HepG2 (cell line): ENCODE data around the gene ZWILCH. TPM values are rescaled to one million over a fixed set of nuclear protein-coding genes. Genes with fewer than 3 reads are reported as not detected.

Source experiments
- ATAC-seq: fragments of 200-7000 bp; cut with Tn5 transposase; 3 replicates; pipeline ENCODE4 v1.9.1; 2020; ENCODE audit warnings: mild to moderate bottlenecking, moderate library complexity
- BruUV-seq: library from RNA; stranded (reverse); fragments of 400-500 nt; replicated peaks from 2 replicates; lab custom pipeline; 2021; lab: Mats Ljungman, UMichigan
- CTCF ChIA-PET: fragments of 300-600 bp; formaldehyde crosslinking; extraction: SDS; loops from one replicate; lab custom pipeline; 2021; ENCODE audit warnings: low total read pairs, inconsistent platforms, low intra/inter-chr PET ratio; lab: Yijun Ruan, JAX
- POLR2A ChIA-PET: fragments of 350-600 bp; sonication (Branson Sonifier 250); formaldehyde crosslinking; loops from one replicate; lab custom pipeline; 2020; ENCODE audit warnings: antibody characterized with exemption, inconsistent platforms; lab: Yijun Ruan, JAX
- DNase-seq: peaks from one replicate; pipeline ENCODE4 v3.0.0-alpha.2; 2015; ENCODE audit warnings: low spot score
- FAIRE-seq: peaks from 3 replicates; lab custom pipeline; 2011; peaks lifted over from hg19 to GRCh38; lab: Jason Lieb, UNC
- H2AFZ ChIP-seq: one replicate; pipeline ENCODE4 v1.6.1; 2011; ENCODE audit warnings: low read length, inconsistent platforms
- H3K27ac ChIP-seq: fragments of 300-600 bp; 3 replicates; pipeline ENCODE4 v1.8.0; 2011; ENCODE audit warnings: mixed run types, mild to moderate bottlenecking, mixed read lengths, low read length, inconsistent platforms; ENCODE audit not compliant: insufficient read depth; ENCODE audit errors: extremely low read length
- H3K27me3 ChIP-seq, 2 experiments: fragments of 200-600 bp in 1 of 2; 2 replicates in 1 of 2; 3 replicates in 1 of 2; pipeline versions ENCODE4 v1.6.0 to v1.8.0; 2011; ENCODE audit warnings: low read length in 2 of 2, mild to moderate bottlenecking in 2 of 2, moderate library complexity in 2 of 2, inconsistent platforms in 1 of 2; ENCODE audit not compliant: insufficient read depth in 2 of 2, control insufficient read depth in 1 of 2
- H3K36me3 ChIP-seq, 2 experiments: fragments of 200-600 bp in 1 of 2; replicated peaks in 1 of 2; 2 replicates in 1 of 2; 3 replicates in 1 of 2; pipeline versions ENCODE4 v1.5.1 to v1.8.0; 2011; ENCODE audit warnings: low read length in 2 of 2, inconsistent platforms in 1 of 2; ENCODE audit not compliant: insufficient read depth in 2 of 2, control insufficient read depth in 1 of 2
- H3K4me1 ChIP-seq: 2 replicates; pipeline ENCODE4 v1.5.1; 2012; ENCODE audit warnings: low read length, inconsistent platforms; ENCODE audit not compliant: insufficient read depth
- H3K4me2 ChIP-seq: 2 replicates; pipeline ENCODE4 v1.6.0; 2011; ENCODE audit warnings: low read depth, low read length, inconsistent platforms
- H3K4me3 ChIP-seq, 3 experiments: fragments of 200-600 bp in 1 of 3; sonication (generic), shearing (Covaris generic) in 1 of 3; replicated peaks in 1 of 3; 2 replicates each; pipeline ENCODE4 v1.5.1; 2011 to 2016; ENCODE audit warnings: low read length in 3 of 3, inconsistent platforms in 2 of 3, low read depth in 2 of 3, mild to moderate bottlenecking in 2 of 3, control low read depth in 1 of 3, mixed read lengths in 1 of 3; ENCODE audit not compliant: insufficient read depth in 1 of 3
- H3K79me2 ChIP-seq: one replicate; pipeline ENCODE4 v1.6.1; 2011; ENCODE audit warnings: low read length, inconsistent platforms; ENCODE audit not compliant: insufficient read depth
- H3K9ac ChIP-seq: 2 replicates; pipeline ENCODE4 v1.6.0; 2011; ENCODE audit warnings: mild to moderate bottlenecking, low read depth, low read length, inconsistent platforms; ENCODE audit not compliant: insufficient read depth
- H3K9me3 ChIP-seq: 2 replicates; pipeline ENCODE4 v1.5.1; 2012; ENCODE audit warnings: mild to moderate bottlenecking, low read length
- H4K20me1 ChIP-seq: 2 replicates; pipeline ENCODE4 v1.6.0; 2011; ENCODE audit warnings: inconsistent platforms, mild to moderate bottlenecking, low read length, moderate library complexity; ENCODE audit not compliant: insufficient read depth
- DNMT1 ChIP-seq: sonication (generic); formaldehyde crosslinking; IDR thresholded peaks from 2 replicates; pipeline ENCODE4 v1.5.1; 2020; ENCODE audit warnings: mild to moderate bottlenecking, missing genetic modification reagents
- FOSL1 ChIP-seq: sonication (generic); formaldehyde crosslinking; IDR thresholded peaks from 2 replicates; pipeline ENCODE4 v1.9.0; 2021; ENCODE audit warnings: missing genetic modification reagents, borderline replicate concordance
- KDM5B ChIP-seq: sonication (generic); formaldehyde crosslinking; IDR thresholded peaks from 2 replicates; pipeline ENCODE4 v1.4.0; 2020; ENCODE audit warnings: missing genetic modification reagents, mild to moderate bottlenecking, borderline replicate concordance
- KLF11 ChIP-seq: IDR thresholded peaks from 2 replicates; pipeline ENCODE4 v1.6.1; 2016; ENCODE audit warnings: missing compliant biosample characterization
- MTF1 ChIP-seq: sonication (generic); formaldehyde crosslinking; IDR thresholded peaks from 2 replicates; pipeline ENCODE4 v1.5.0; 2020; ENCODE audit warnings: missing genetic modification reagents
- NFIB ChIP-seq: sonication (generic); formaldehyde crosslinking; IDR thresholded peaks from 2 replicates; pipeline ENCODE4 v1.9.0; 2021; ENCODE audit warnings: missing genetic modification reagents, mild to moderate bottlenecking, borderline replicate concordance
- PHF21A ChIP-seq: sonication (generic); formaldehyde crosslinking; IDR thresholded peaks from 2 replicates; pipeline ENCODE4 v1.5.0; 2020; ENCODE audit warnings: mild to moderate bottlenecking, missing genetic modification reagents
- RXRA ChIP-seq: sonication (generic); formaldehyde crosslinking; IDR thresholded peaks from 2 replicates; pipeline ENCODE4 v1.5.1; 2020; ENCODE audit warnings: missing genetic modification reagents
- U2AF2 ChIP-seq: fragments of 200-400 bp; formaldehyde crosslinking; IDR thresholded peaks from 2 replicates; pipeline ENCODE4 v1.6.1; 2017; ENCODE audit warnings: low read depth, mild to moderate bottlenecking, low read length
- ZFP82 ChIP-seq: sonication (generic); formaldehyde crosslinking; IDR thresholded peaks from 2 replicates; pipeline ENCODE4 v1.5.1; 2020; ENCODE audit warnings: mild to moderate bottlenecking, missing genetic modification reagents, borderline replicate concordance
- ZNF143 ChIP-seq: sonication (generic); formaldehyde crosslinking; IDR thresholded peaks from 2 replicates; pipeline ENCODE4 v1.4.0; 2020; ENCODE audit warnings: missing genetic modification reagents
- ZNF232 ChIP-seq: sonication (generic); formaldehyde crosslinking; IDR thresholded peaks from 2 replicates; pipeline ENCODE4 v1.4.0; 2020; ENCODE audit warnings: missing genetic modification reagents, borderline replicate concordance
- ZNF737 ChIP-seq: sonication (generic); formaldehyde crosslinking; IDR thresholded peaks from 2 replicates; pipeline ENCODE4 v1.5.0; 2020; ENCODE audit warnings: missing genetic modification reagents, mild to moderate bottlenecking, borderline replicate concordance
- ZNF772 ChIP-seq: sonication (generic); formaldehyde crosslinking; IDR thresholded peaks from 2 replicates; pipeline ENCODE4 v1.5.0; 2020; ENCODE audit warnings: mild to moderate bottlenecking, missing genetic modification reagents
- ZNF841 ChIP-seq: sonication (generic); formaldehyde crosslinking; IDR thresholded peaks from 2 replicates; pipeline ENCODE4 v1.8.1; 2023; ENCODE audit warnings: missing genetic modification reagents, borderline replicate concordance
- WGBS: methylation state at CpG from one replicate; pipeline ENCODE4 v1.1.6; 2017; ENCODE audit warnings: low lambda C conversion rate; 5-methylcytosine and 5-hydroxymethylcytosine counted together
- in situ Hi-C: cut with HindIII; loops from 2 replicates; pipeline ENCODE4 v1.10.0; 2017; ENCODE audit warnings: low pct_unique_long_range_greater_than_20kb; ENCODE audit not compliant: extremely low pct_ligation_motif_present
- intact Hi-C: fragments of 100-400 bp; cut with micrococcal nuclease; formaldehyde crosslinking; loops from one replicate; pipeline ENCODE4 v1.10.0; 2022; ENCODE audit not compliant: unreplicated experiment
- polyA plus RNA-seq, 8 experiments: library from polyadenylated mRNA; depleted of rRNA in 3 of 8; stranded (reverse) in 7 of 8; unstranded in 1 of 8; fragments of >200 nt; fragmentation: Illumina TruSeq in 4 of 8; extraction: Trizol in 4 of 8; gene quantifications; 2 replicates each; pipeline versions ENCODE4 v1.2.1 to v1.2.3, GENCODE V29; 2011 to 2016; ENCODE audit warnings: low read depth in 4 of 8, missing spikeins in 1 of 8, mixed read lengths in 1 of 8; ENCODE audit not compliant: insufficient read depth in 1 of 8
- total RNA-seq, 5 experiments: library from RNA; depleted of rRNA; stranded (reverse); fragments of >200 nt; fragmentation: Illumina TruSeq; extraction: Trizol; gene quantifications; 2 replicates each; pipeline ENCODE4 v1.2.3, GENCODE V29; 2016; ENCODE audit warnings: low read depth in 1 of 5
- TF ChIP-seq, protein P1 (sequence below): sonication (generic); formaldehyde crosslinking; IDR thresholded peaks from 2 replicates; pipeline ENCODE4 v1.8.1; 2022; ENCODE audit warnings: low read depth, mild to moderate bottlenecking, missing genetic modification reagents
- TF ChIP-seq, protein P2 (sequence below): sonication (generic); formaldehyde crosslinking; IDR thresholded peaks from 2 replicates; pipeline ENCODE4 v1.4.0; 2020; ENCODE audit warnings: low read depth, missing genetic modification reagents
- TF ChIP-seq, protein P3 (sequence below): sonication (generic); formaldehyde crosslinking; IDR thresholded peaks from 2 replicates; pipeline ENCODE4 v1.4.0; 2020; ENCODE audit warnings: mild to moderate bottlenecking, missing genetic modification reagents

ZWILCH gene
- total and polyA plus RNA-seq, 2 of the 13 experiments (the other 11 are each of a cell fraction or from before 2014, with no cell fraction given) = 9.5 to 27.8 TPM

- BruUV-seq = no TSS peak
- CTCF ChIA-PET = no interaction called here
Measured at GRCh38 chr15:66570842-66571478, 65.8 kb downstream of the ZWILCH start.

GRCh38 chr15:66572146-66572545 lies 67.0 kb downstream of the ZWILCH start:
- ChIA-PET CTCF (no interaction called here), POLR2A (no interaction called here)
- ATAC-seq (no peak), DNase-seq (no peak), FAIRE-seq (no peak)
- H3K9me3 ChIP-seq = no peaks in the 10 kb centered on the region
- H3K4me2 ChIP-seq = no peak overlapping the region
- no peaks in the 10 kb centered on the region for H4K20me1 ChIP-seq
- peaks cover 0 to 1% of the 10 kb centered on the region in 2 experiments; a peak in 1 of 5 replicates for H3K27me3 ChIP-seq
- H3K36me3 ChIP-seq = no peaks in the 10 kb centered on the region
- no peak overlapping the region for H2AFZ ChIP-seq
- in situ Hi-C loops = no loop called here
- no peaks in the 10 kb centered on the region for H3K79me2 ChIP-seq
- intact Hi-C loops = no loop called here
- no peak overlapping the region for H3K4me3 ChIP-seq
- H3K27ac ChIP-seq = no peak overlapping the region
- peaks cover 2% of the 10 kb centered on the region; the same call in 1 of the 2 replicates for H3K4me1 ChIP-seq
- no peak overlapping the region for H3K9ac ChIP-seq
- WGBS = 20% methylated on average over 1 of the region's 4 CpGs
- BruUV-seq = no TSS peak
- TF ChIP-seq, protein P1, sequence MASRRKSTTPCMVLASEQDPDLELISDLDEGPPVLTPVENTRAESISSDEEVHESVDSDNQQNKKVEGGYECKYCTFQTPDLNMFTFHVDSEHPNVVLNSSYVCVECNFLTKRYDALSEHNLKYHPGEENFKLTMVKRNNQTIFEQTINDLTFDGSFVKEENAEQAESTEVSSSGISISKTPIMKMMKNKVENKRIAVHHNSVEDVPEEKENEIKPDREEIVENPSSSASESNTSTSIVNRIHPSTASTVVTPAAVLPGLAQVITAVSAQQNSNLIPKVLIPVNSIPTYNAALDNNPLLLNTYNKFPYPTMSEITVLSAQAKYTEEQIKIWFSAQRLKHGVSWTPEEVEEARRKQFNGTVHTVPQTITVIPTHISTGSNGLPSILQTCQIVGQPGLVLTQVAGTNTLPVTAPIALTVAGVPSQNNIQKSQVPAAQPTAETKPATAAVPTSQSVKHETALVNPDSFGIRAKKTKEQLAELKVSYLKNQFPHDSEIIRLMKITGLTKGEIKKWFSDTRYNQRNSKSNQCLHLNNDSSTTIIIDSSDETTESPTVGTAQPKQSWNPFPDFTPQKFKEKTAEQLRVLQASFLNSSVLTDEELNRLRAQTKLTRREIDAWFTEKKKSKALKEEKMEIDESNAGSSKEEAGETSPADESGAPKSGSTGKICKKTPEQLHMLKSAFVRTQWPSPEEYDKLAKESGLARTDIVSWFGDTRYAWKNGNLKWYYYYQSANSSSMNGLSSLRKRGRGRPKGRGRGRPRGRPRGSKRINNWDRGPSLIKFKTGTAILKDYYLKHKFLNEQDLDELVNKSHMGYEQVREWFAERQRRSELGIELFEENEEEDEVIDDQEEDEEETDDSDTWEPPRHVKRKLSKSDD (CRISPR knock-in tag) = no peak
- TF ChIP-seq ZNF772 (CRISPR knock-in tag) (no peak), KLF11 (CRISPR knock-in tag) (no peak), DNMT1 (no peak), KDM5B (no peak)
- TF ChIP-seq, protein P2, sequence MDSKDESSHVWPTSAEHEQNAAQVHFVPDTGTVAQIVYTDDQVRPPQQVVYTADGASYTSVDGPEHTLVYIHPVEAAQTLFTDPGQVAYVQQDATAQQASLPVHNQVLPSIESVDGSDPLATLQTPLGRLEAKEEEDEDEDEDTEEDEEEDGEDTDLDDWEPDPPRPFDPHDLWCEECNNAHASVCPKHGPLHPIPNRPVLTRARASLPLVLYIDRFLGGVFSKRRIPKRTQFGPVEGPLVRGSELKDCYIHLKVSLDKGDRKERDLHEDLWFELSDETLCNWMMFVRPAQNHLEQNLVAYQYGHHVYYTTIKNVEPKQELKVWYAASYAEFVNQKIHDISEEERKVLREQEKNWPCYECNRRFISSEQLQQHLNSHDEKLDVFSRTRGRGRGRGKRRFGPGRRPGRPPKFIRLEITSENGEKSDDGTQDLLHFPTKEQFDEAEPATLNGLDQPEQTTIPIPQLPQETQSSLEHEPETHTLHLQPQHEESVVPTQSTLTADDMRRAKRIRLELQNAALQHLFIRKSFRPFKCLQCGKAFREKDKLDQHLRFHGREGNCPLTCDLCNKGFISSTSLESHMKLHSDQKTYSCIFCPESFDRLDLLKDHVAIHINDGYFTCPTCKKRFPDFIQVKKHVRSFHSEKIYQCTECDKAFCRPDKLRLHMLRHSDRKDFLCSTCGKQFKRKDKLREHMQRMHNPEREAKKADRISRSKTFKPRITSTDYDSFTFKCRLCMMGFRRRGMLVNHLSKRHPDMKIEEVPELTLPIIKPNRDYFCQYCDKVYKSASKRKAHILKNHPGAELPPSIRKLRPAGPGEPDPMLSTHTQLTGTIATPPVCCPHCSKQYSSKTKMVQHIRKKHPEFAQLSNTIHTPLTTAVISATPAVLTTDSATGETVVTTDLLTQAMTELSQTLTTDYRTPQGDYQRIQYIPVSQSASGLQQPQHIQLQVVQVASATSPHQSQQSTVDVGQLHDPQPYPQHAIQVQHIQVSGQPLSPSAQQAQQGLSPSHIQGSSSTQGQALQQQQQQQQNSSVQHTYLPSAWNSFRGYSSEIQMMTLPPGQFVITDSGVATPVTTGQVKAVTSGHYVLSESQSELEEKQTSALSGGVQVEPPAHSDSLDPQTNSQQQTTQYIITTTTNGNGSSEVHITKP (CRISPR knock-in tag) = no peak

More at GRCh38 chr15:66570842-66571478, 65.8 kb downstream of the ZWILCH start:
- ATAC-seq (no peak), DNase-seq (no peak), FAIRE-seq (no peak)
- intact Hi-C loops (no loop called here), in situ Hi-C loops (no loop called here)
- Histone ChIP-seq H3K9ac (no peak overlapping the region), H3K4me2 (no peak overlapping the region), H3K27me3 (peaks cover 0 to 1% of the 10 kb centered on the region in 2 experiments; a peak in 1 of 5 replicates), H3K4me3 (no peak overlapping the region), H3K79me2 (no peaks in the 10 kb centered on the region), H4K20me1 (no peaks in the 10 kb centered on the region), H3K27ac (no peak overlapping the region), H3K9me3 (no peaks in the 10 kb centered on the region), H2AFZ (no peak overlapping the region), H3K36me3 (no peaks in the 10 kb centered on the region), H3K4me1 (peaks cover 14% of the 10 kb centered on the region)
- POLR2A ChIA-PET = interaction anchor here (0.8 kb wide), 1 partner anchor 11 kb away, joined by 3 read pairs; no protein-coding TSS in a partner anchor
- WGBS = 40% methylated on average over 4 of the region's 6 CpGs
- TF ChIP-seq ZNF737 = no peak
- no peak for TF ChIP-seq MTF1
- TF ChIP-seq ZFP82 = no peak
- TF ChIP-seq FOSL1 (CRISPR knock-in tag) = no peak
- TF ChIP-seq ZNF841 = no peak
- no peak for TF ChIP-seq ZNF232 (CRISPR knock-in tag)
- TF ChIP-seq ZNF143 (CRISPR knock-in tag) = no peak
- no peak for TF ChIP-seq U2AF2
- no peak for TF ChIP-seq RXRA (CRISPR knock-in tag)
- TF ChIP-seq, protein P3, sequence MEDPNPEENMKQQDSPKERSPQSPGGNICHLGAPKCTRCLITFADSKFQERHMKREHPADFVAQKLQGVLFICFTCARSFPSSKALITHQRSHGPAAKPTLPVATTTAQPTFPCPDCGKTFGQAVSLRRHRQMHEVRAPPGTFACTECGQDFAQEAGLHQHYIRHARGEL (CRISPR knock-in tag) = no peak
- no peak for TF ChIP-seq PHF21A
- TF ChIP-seq NFIB (CRISPR knock-in tag) = no peak
